Stimulated activated naive CD8-positive, alpha-beta T cell treated with anti-CD3 and anti-CD28 coated beads, Interleukin-15, Interleukin-2, amounts not matched to agents 100 ng/mL and 50 ng/mL, for 24 hours (primary cell): Measurements from ENCODE around the gene MARCKS.

Experiments used
- H3K27ac Mint-ChIP-seq: one replicate; pipeline ENCODE4 v1.8.0; 2021; ENCODE audit warnings: mild to moderate bottlenecking, mixed read lengths
- H3K27me3 Mint-ChIP-seq: one replicate; pipeline ENCODE4 v1.8.0; 2021; ENCODE audit warnings: mixed read lengths
- H3K36me3 Mint-ChIP-seq: one replicate; pipeline ENCODE4 v1.8.0; 2021; ENCODE audit warnings: low read depth, mixed read lengths
- H3K4me1 Mint-ChIP-seq: one replicate; pipeline ENCODE4 v1.8.0; 2021; ENCODE audit warnings: low read depth, mixed read lengths
- H3K4me3 Mint-ChIP-seq: one replicate; pipeline ENCODE4 v1.8.0; 2021; ENCODE audit warnings: mild to moderate bottlenecking, mixed read lengths
- H3K9me3 Mint-ChIP-seq: one replicate; pipeline ENCODE4 v1.8.0; 2021; ENCODE audit warnings: mixed read lengths

The MARCKS gene

GRCh38 chr6:113837170-113837569 is 20.0 kb upstream of the MARCKS start:
- Mint-ChIP-seq H3K9me3 (no peaks in the 10 kb centered on the region), H3K4me3 (no peak overlapping the region), H3K4me1 (no peaks in the 10 kb centered on the region), H3K27me3 (peaks cover 8% of the 10 kb centered on the region), H3K27ac (no peak overlapping the region), H3K36me3 (no peaks in the 10 kb centered on the region)

GRCh38 chr6:113842165-113842564 is 15.0 kb upstream of the MARCKS start:
- no peaks in the 10 kb centered on the region for H3K9me3 Mint-ChIP-seq
- no peak overlapping the region for H3K4me3 Mint-ChIP-seq
- peaks cover 15% of the 10 kb centered on the region for H3K27me3 Mint-ChIP-seq
- H3K27ac Mint-ChIP-seq: no peak overlapping the region
- H3K36me3 Mint-ChIP-seq: no peaks in the 10 kb centered on the region
- no peaks in the 10 kb centered on the region for H3K4me1 Mint-ChIP-seq

GRCh38 chr6:113843500-113844073 is 13.6 kb upstream of the MARCKS start:
- Mint-ChIP-seq H3K36me3 (no peaks in the 10 kb centered on the region), H3K4me1 (no peaks in the 10 kb centered on the region), H3K27me3 (peaks cover 24% of the 10 kb centered on the region), H3K27ac (no peak overlapping the region), H3K9me3 (no peaks in the 10 kb centered on the region), H3K4me3 (no peak overlapping the region)

- Mint-ChIP-seq H3K36me3 (no peaks in the 10 kb centered on the region), H3K4me3 (no peak overlapping the region)
These were observed 10.6 kb upstream of the MARCKS start for GRCh38 chr6:113846577-113846976.

GRCh38 chr6:113847447-113847846 is 9.7 kb upstream of the MARCKS start:
- no peaks in the 10 kb centered on the region for H3K9me3 Mint-ChIP-seq
- H3K36me3 Mint-ChIP-seq: no peaks in the 10 kb centered on the region
- H3K27ac Mint-ChIP-seq: no peak overlapping the region
- H3K27me3 Mint-ChIP-seq: peaks cover 25% of the 10 kb centered on the region
- H3K4me1 Mint-ChIP-seq: no peaks in the 10 kb centered on the region
- no peak overlapping the region for H3K4me3 Mint-ChIP-seq

More at GRCh38 chr6:113846577-113846976, 10.6 kb upstream of the MARCKS start:
- H3K9me3 Mint-ChIP-seq: no peaks in the 10 kb centered on the region
- no peak overlapping the region for H3K27ac Mint-ChIP-seq
- H3K27me3 Mint-ChIP-seq: peaks cover 21% of the 10 kb centered on the region
- H3K4me1 Mint-ChIP-seq: no peaks in the 10 kb centered on the region

GRCh38 chr6:113848280-113848679 is 8.9 kb upstream of the MARCKS start:
- Mint-ChIP-seq H3K27me3 (peaks cover 31% of the 10 kb centered on the region), H3K4me3 (no peak overlapping the region), H3K27ac (no peak overlapping the region), H3K9me3 (no peaks in the 10 kb centered on the region), H3K36me3 (no peaks in the 10 kb centered on the region), H3K4me1 (no peaks in the 10 kb centered on the region)

- Mint-ChIP-seq H3K9me3 (no peaks in the 10 kb centered on the region), H3K27me3 (peaks cover 37% of the 10 kb centered on the region), H3K4me1 (no peaks in the 10 kb centered on the region), H3K27ac (no peak overlapping the region), H3K4me3 (no peak overlapping the region), H3K36me3 (no peaks in the 10 kb centered on the region)
These were observed 8.3 kb upstream of the MARCKS start for GRCh38 chr6:113848811-113849210.

- Mint-ChIP-seq H3K36me3 (no peaks in the 10 kb centered on the region), H3K4me1 (peaks cover 8% of the 10 kb centered on the region), H3K27me3 (peaks cover 44% of the 10 kb centered on the region), H3K4me3 (no peak overlapping the region), H3K9me3 (no peaks in the 10 kb centered on the region), H3K27ac (no peak overlapping the region)
These were observed 3.9 kb upstream of the MARCKS start for GRCh38 chr6:113853252-113853651.

GRCh38 chr6:113854531-113855499 is 2.3 kb upstream of the MARCKS start:
- Mint-ChIP-seq H3K27me3 (peaks cover 42% of the 10 kb centered on the region), H3K36me3 (no peaks in the 10 kb centered on the region), H3K9me3 (no peaks in the 10 kb centered on the region), H3K4me3 (peak overlapping the region; percentile 30), H3K27ac (peak overlapping the region; percentile 41), H3K4me1 (peaks cover 13% of the 10 kb centered on the region)

- no peak overlapping the region for H3K4me3 Mint-ChIP-seq
- no peaks in the 10 kb centered on the region for H3K9me3 Mint-ChIP-seq
- peaks cover 2% of the 10 kb centered on the region for H3K36me3 Mint-ChIP-seq
- peaks cover 16% of the 10 kb centered on the region for H3K4me1 Mint-ChIP-seq
- peaks cover 46% of the 10 kb centered on the region for H3K27me3 Mint-ChIP-seq
- peak overlapping the region; percentile 41 for H3K27ac Mint-ChIP-seq
These were observed 1.4 kb upstream of the MARCKS start for GRCh38 chr6:113855500-113856374.

- peaks cover 6% of the 10 kb centered on the region for H3K36me3 Mint-ChIP-seq
- peaks cover 47% of the 10 kb centered on the region for H3K27me3 Mint-ChIP-seq
- H3K9me3 Mint-ChIP-seq: no peaks in the 10 kb centered on the region
- no peak overlapping the region for H3K4me3 Mint-ChIP-seq
- H3K4me1 Mint-ChIP-seq: peaks cover 17% of the 10 kb centered on the region
- no peak overlapping the region for H3K27ac Mint-ChIP-seq
These were observed 845 bp upstream of the MARCKS start for GRCh38 chr6:113856375-113856624.

GRCh38 chr6:113857556-113858479 is 673 bp downstream of the MARCKS start:
- peak overlapping the region; percentile 76 for H3K27ac Mint-ChIP-seq
- peaks cover 6% of the 10 kb centered on the region for H3K36me3 Mint-ChIP-seq
- no peaks in the 10 kb centered on the region for H3K9me3 Mint-ChIP-seq
- no peak overlapping the region for H3K4me3 Mint-ChIP-seq
- peaks cover 51% of the 10 kb centered on the region for H3K27me3 Mint-ChIP-seq
- peaks cover 17% of the 10 kb centered on the region for H3K4me1 Mint-ChIP-seq

GRCh38 chr6:113858480-113859348 is 1.6 kb downstream of the MARCKS start:
- H3K27me3 Mint-ChIP-seq: peaks cover 43% of the 10 kb centered on the region
- peak overlapping the region; percentile 76 for H3K27ac Mint-ChIP-seq
- peak overlapping the region; percentile 52 for H3K4me3 Mint-ChIP-seq
- H3K4me1 Mint-ChIP-seq: peaks cover 17% of the 10 kb centered on the region
- H3K36me3 Mint-ChIP-seq: peaks cover 6% of the 10 kb centered on the region
- H3K9me3 Mint-ChIP-seq: no peaks in the 10 kb centered on the region
